ENCODE data around the gene EFNA5.

DNA sequence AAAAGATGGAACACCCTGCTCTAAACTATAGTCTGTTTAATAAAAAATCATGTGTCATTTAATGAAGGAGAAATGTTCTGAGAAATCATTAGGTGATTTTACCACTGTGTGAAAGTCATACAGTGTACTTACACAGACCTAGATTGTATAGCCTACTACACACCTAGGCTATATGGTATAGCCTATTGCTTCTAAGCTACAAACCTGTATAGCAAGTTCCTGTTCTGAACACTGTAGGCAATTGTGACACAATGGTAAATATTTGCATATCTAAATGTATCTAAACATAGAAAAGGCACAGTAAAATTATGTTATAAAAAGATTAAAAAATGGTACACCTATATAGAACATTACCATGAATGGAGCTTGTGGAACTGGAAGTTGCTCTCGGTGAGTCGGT, 40.6 kb downstream of the EFNA5 start:
- TF ChIP-seq RAD21 (CRISPR knock-in tag; IDR thresholded peaks at IDR 0.05) (no peak), SMC3 (IDR thresholded peaks at IDR 0.05; ENCODE audit: low read length) (no peak), KAT7 (CRISPR knock-in tag; IDR thresholded peaks at IDR 0.05; ENCODE audit: borderline replicate concordance) (no peak), HNRNPUL1 (IDR thresholded peaks at IDR 0.05; ENCODE audit: low read depth, low read length) (no peak), ARNT (IDR thresholded peaks at IDR 0.05) (no peak), ZNF30 (CRISPR knock-in tag; IDR thresholded peaks at IDR 0.05) (no peak)
- TF ChIP-seq, protein P1, sequence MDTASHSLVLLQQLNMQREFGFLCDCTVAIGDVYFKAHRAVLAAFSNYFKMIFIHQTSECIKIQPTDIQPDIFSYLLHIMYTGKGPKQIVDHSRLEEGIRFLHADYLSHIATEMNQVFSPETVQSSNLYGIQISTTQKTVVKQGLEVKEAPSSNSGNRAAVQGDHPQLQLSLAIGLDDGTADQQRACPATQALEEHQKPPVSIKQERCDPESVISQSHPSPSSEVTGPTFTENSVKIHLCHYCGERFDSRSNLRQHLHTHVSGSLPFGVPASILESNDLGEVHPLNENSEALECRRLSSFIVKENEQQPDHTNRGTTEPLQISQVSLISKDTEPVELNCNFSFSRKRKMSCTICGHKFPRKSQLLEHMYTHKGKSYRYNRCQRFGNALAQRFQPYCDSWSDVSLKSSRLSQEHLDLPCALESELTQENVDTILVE (CRISPR knock-in tag; IDR thresholded peaks at IDR 0.05): no peak

Measured in HepG2 (cell line).